Measurements from ENCODE around the gene HDGF. TPM values are rescaled to one million over a fixed set of nuclear protein-coding genes. Genes with fewer than 3 reads are reported as not detected.

HDGF gene
- total and polyA plus RNA-seq, 2 of the 8 experiments (the other 6 are each of a cell fraction or from before 2014, with no cell fraction given): 145 to 391 TPM

DNA sequence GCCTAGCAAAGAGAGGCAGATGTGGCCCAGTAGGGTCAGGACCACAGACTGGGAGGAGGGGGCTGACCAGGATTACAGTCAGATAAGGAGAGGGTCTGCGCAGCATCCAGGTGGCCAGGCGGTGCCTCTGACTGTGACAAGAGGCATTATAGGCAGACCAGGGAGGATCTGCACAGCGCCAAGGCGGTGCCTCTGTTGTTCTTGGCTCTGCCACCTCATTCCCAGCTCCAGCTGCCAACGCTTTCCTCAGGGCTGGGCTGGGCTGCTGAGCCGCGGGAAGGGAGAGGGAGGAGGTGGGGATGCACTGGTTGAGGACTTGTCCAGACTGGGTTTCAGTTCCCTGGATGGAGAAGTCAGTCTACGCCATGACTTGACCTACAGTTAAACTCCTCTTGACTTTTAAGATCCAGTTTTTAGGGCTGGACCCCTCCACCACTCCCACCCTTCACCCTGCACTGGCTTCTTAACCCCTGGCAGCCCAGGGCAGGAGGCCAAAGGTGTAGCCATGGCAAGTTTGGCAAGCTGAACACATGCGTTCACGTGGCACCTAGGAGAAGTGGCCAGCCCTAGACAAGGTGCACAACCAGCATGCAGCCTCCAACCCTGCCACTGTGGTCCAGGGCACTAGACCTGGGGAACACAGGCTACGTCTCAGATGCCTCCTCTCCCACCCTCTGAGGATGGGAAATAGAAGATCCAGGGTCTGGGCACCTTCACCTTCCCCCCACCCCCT lies 41.6 kb downstream of the HDGF start:
- H4K8ac ChIP-seq (ENCODE audit: extremely low read depth, insufficient read depth, low read length): no peak overlapping the region
- H3K79me2 ChIP-seq (ENCODE audit: control insufficient read depth in 1 of 2, insufficient read depth in 2 of 2, low read length in 2 of 2): peaks cover 0 to 1% of the 10 kb centered on the region in 2 experiments; a peak in 1 of 4 replicates
- peaks cover 0 to 4% (median 2%) of the 10 kb centered on the region in 4 experiments; a peak in 2 of 7 replicates for H3K27me3 ChIP-seq (replicated peaks in 1 of 4; ENCODE audit: control insufficient read depth in 3 of 4, extremely low read depth in 1 of 4, insufficient read depth in 3 of 4, low read length in 3 of 4)
- H3K18ac ChIP-seq (ENCODE audit: extremely low read depth, low read length): peak overlapping the region; percentile 65
- H3K4me1 ChIP-seq (replicated peaks in 1 of 4; ENCODE audit: control insufficient read depth in 3 of 4, insufficient read depth in 4 of 4, low read length in 3 of 4): peaks cover 18 to 50% (median 38%) of the 10 kb centered on the region in 4 experiments
- peak overlapping the region; percentile 15 for H2BK120ac ChIP-seq (replicated peaks; ENCODE audit: low read depth, low read length)
- no peaks in the 10 kb centered on the region for H3K36me3 ChIP-seq (ENCODE audit: control insufficient read depth in 2 of 4, insufficient read depth in 4 of 4, low read length in 3 of 4)
- no peak overlapping the region for H3K14ac ChIP-seq (ENCODE audit: insufficient read length)
- H2BK20ac ChIP-seq (ENCODE audit: low read length): no peak overlapping the region; the same call in none of the 2 replicates
- H4K20me1 ChIP-seq (replicated peaks in 1 of 2; ENCODE audit: control insufficient read depth in 1 of 2, insufficient read depth in 2 of 2, low read length in 2 of 2): no peaks in the 10 kb centered on the region
- H4K5ac ChIP-seq (ENCODE audit: insufficient read length, low read depth, low read length): no peak overlapping the region
- DNase-seq (ENCODE audit: low read depth in 1 of 2, low spot score in 2 of 2): no peak
- peaks cover 22% of the 10 kb centered on the region; the same call in 1 of the 2 replicates for H3K23me2 ChIP-seq (ENCODE audit: low read depth, low read length)
- peak overlapping the region; percentile 29; the same call in 1 of the 2 replicates for H2AK5ac ChIP-seq (ENCODE audit: low read depth, low read length)
- no peak overlapping the region; a peak in 1 of 7 replicates for H3K9ac ChIP-seq (replicated peaks in 1 of 4; ENCODE audit: extremely low read depth in 1 of 4, low read depth in 3 of 4, low read length in 3 of 4)
- no peak overlapping the region for H3K56ac ChIP-seq (replicated peaks; ENCODE audit: insufficient read length, low read depth, low read length)
- peak overlapping the region; percentile 32 for H4K91ac ChIP-seq (replicated peaks; ENCODE audit: insufficient read length, low read length)
- no peak overlapping the region for H3K4ac ChIP-seq (replicated peaks; ENCODE audit: insufficient read length, low read depth, low read length)
- no peak overlapping the region; a peak in 1 of 8 replicates for H3K4me3 ChIP-seq (ENCODE audit: extremely low read depth in 1 of 4, insufficient read depth in 2 of 4, low read depth in 3 of 4, low read length in 4 of 4)
- peak overlapping the region; percentile 6; the same call in 1 of the 2 replicates for H2BK5ac ChIP-seq (ENCODE audit: low read depth, low read length)
- no peak overlapping the region for H2AFZ ChIP-seq (ENCODE audit: low read length)
- WGBS, 2 experiments (ENCODE audit: extremely low coverage in 1 of 2, insufficient coverage in 1 of 2, insufficient read length in 1 of 2, insufficient replicate concordance in 2 of 2, low coverage in 1 of 2, low lambda C conversion rate in 2 of 2, missing lambda C conversion rate in 1 of 2): 86% methylated on average over 11 of the region's 11 CpGs; no CpG with 5 or more reads in 1 of the 2 experiments
- CTCF ChIA-PET (ENCODE audit: partially characterized antibody): interaction anchor here (1.1 to 66.0 kb wide), 5 partner anchors 5 to 215 kb away, joined by 3 to 4284 read pairs (median 18); partner anchors contain the start of genes CRABP2, ISG20L2, METTL25B and NES
- FAIRE-seq: no peak
- H2BK12ac ChIP-seq (ENCODE audit: low read depth, low read length): peak overlapping the region; percentile 88; the same call in 1 of the 2 replicates
- H2BK15ac ChIP-seq (ENCODE audit: low read length): peak overlapping the region; percentile 97
- peak overlapping the region; percentile 46 to 77; a peak in 3 of 4 replicates for H3K4me2 ChIP-seq (ENCODE audit: insufficient read depth in 1 of 2, low read depth in 2 of 2, low read length in 2 of 2)
- no peaks in the 10 kb centered on the region for H3K9me3 ChIP-seq (ENCODE audit: insufficient read depth in 2 of 2, low read depth in 1 of 2, low read length in 1 of 2)
- H3K27ac ChIP-seq (ENCODE audit: low read depth, low read length): no peak overlapping the region
- POLR2A ChIA-PET (ENCODE audit: partially characterized antibody): interaction anchor here (0.9 to 16.9 kb wide), 11 partner anchors 9 to 49 kb away, joined by 3 to 530 read pairs (median 13); partner anchors contain the start of genes HDGF, ISG20L2, METTL25B and MRPL24
- H3K23ac ChIP-seq (ENCODE audit: insufficient read length): no peak overlapping the region
- no peaks in the 10 kb centered on the region for H3K79me1 ChIP-seq (ENCODE audit: low read depth, low read length)

Measured in H1 (cell line).